MM.1S (cell line): Measurements from ENCODE around the gene SUMO1.
A peak's percentile ranks its signal among the peaks of the same experiment; 100 is the strongest.
"Not testable (repeated sequence)": the region's sequence is repeated elsewhere in the genome, so short reads cannot be mapped to it uniquely, and the experiment has no call there.

Experiments used
- DNase-seq: peaks from one replicate; pipeline ENCODE4 v3.0.0-alpha.2; 2015
- H2AFZ ChIP-seq: fragments of 300-600 bp; sonication (generic); 2 replicates; pipeline ENCODE4 v1.6.0; 2016; ENCODE audit warnings: antibody characterized with exemption, low read length
- H3F3A ChIP-seq: fragments of 300-600 bp; sonication (generic); 2 replicates; pipeline ENCODE4 v1.6.1; 2016; ENCODE audit warnings: mild to moderate bottlenecking, antibody characterized with exemption, low read length, moderate library complexity, mixed read lengths; ENCODE audit not compliant: insufficient read depth
- H3K27ac ChIP-seq: fragments of 300-600 bp; sonication (generic); 2 replicates; pipeline ENCODE4 v1.5.1; 2016; ENCODE audit warnings: mild to moderate bottlenecking, low read length
- H3K27me3 ChIP-seq: fragments of 300-600 bp; sonication (generic); replicated peaks from 2 replicates; pipeline ENCODE4 v1.6.0; 2016; ENCODE audit warnings: low read length; ENCODE audit not compliant: insufficient read depth
- H3K36me3 ChIP-seq: fragments of 300-600 bp; sonication (generic); replicated peaks from 2 replicates; pipeline ENCODE4 v1.6.1; 2016; ENCODE audit warnings: mild to moderate bottlenecking, low read length, mixed read lengths; ENCODE audit not compliant: insufficient read depth
- H3K4me1 ChIP-seq: fragments of 300-600 bp; sonication (generic); 2 replicates; pipeline ENCODE4 v1.6.1; 2016; ENCODE audit warnings: low read length, mixed read lengths
- H3K4me2 ChIP-seq: fragments of 300-600 bp; sonication (generic); 2 replicates; pipeline ENCODE4 v1.6.0; 2016; ENCODE audit warnings: low read depth, low read length
- H3K4me3 ChIP-seq: fragments of 300-600 bp; sonication (generic); 2 replicates; pipeline ENCODE4 v1.5.1; 2016; ENCODE audit warnings: low read length, mixed read lengths
- H3K79me2 ChIP-seq: fragments of 300-600 bp; sonication (generic); 2 replicates; pipeline ENCODE4 v1.6.1; 2016; ENCODE audit warnings: mixed run types, low read length, mixed read lengths
- H3K9ac ChIP-seq: fragments of 300-600 bp; sonication (generic); 2 replicates; pipeline ENCODE4 v1.6.1; 2016; ENCODE audit warnings: low read length, mixed read lengths
- H3K9me2 ChIP-seq: fragments of 300-600 bp; sonication (generic); replicated peaks from 2 replicates; pipeline ENCODE4 v1.6.1; 2016; ENCODE audit warnings: mild to moderate bottlenecking, low read length, mixed read lengths; ENCODE audit not compliant: insufficient read depth
- H3K9me3 ChIP-seq: fragments of 300-600 bp; sonication (generic); replicated peaks from 2 replicates; pipeline ENCODE4 v1.6.1; 2016; ENCODE audit warnings: mild to moderate bottlenecking, low read length, mixed read lengths; ENCODE audit not compliant: insufficient read depth
- H4K20me1 ChIP-seq: fragments of 300-600 bp; sonication (generic); 2 replicates; pipeline ENCODE4 v1.6.1; 2016; ENCODE audit warnings: mild to moderate bottlenecking, low read length, moderate library complexity, mixed read lengths; ENCODE audit not compliant: insufficient read depth
- CTCF ChIP-seq: fragments of 300-600 bp; sonication (generic); IDR thresholded peaks from 2 replicates; pipeline ENCODE4 v1.5.1; 2016; ENCODE audit warnings: antibody characterized with exemption, low read length, mixed read lengths
- EZH2 ChIP-seq: fragments of 300-600 bp; sonication (generic); optimal IDR thresholded peaks from 2 replicates; pipeline ENCODE3; 2017; ENCODE audit warnings: low read depth, mild to moderate bottlenecking, antibody characterized with exemption, low read length, mixed read lengths
- EZH2phosphoT487 ChIP-seq: fragments of 300-600 bp; sonication (generic); IDR thresholded peaks from 2 replicates; pipeline ENCODE4 v1.6.1; 2018; ENCODE audit warnings: antibody characterized with exemption, low read length

SUMO1 gene

GRCh38 chr2:202251494-202251893, 13.1 kb upstream of the SUMO1 start:
- H3K36me3 ChIP-seq = no peaks in the 10 kb centered on the region
- no peaks in the 10 kb centered on the region for H3K9me2 ChIP-seq
- H3K9me3 ChIP-seq = no peaks in the 10 kb centered on the region
- no peak overlapping the region for H3K4me3 ChIP-seq
- H3K9ac ChIP-seq = no peak overlapping the region
- no peak overlapping the region for H3K4me2 ChIP-seq
- H3F3A ChIP-seq = peaks cover 3% of the 10 kb centered on the region; the same call in 1 of the 2 replicates
- H4K20me1 ChIP-seq = no peaks in the 10 kb centered on the region
- peaks cover 8% of the 10 kb centered on the region; the same call in 1 of the 2 replicates for H3K4me1 ChIP-seq
- H2AFZ ChIP-seq = no peak overlapping the region
- H3K27me3 ChIP-seq = no peaks in the 10 kb centered on the region
- H3K27ac ChIP-seq = no peak overlapping the region
- no peak for DNase-seq
- H3K79me2 ChIP-seq = no peaks in the 10 kb centered on the region
- TF ChIP-seq EZH2phosphoT487 = no peak
- TF ChIP-seq CTCF = no peak
- TF ChIP-seq EZH2 = no peak

- Histone ChIP-seq H3K9ac (no peak overlapping the region), H3K9me2 (no peaks in the 10 kb centered on the region), H3F3A (peaks cover 3% of the 10 kb centered on the region; the same call in 1 of the 2 replicates), H3K79me2 (no peaks in the 10 kb centered on the region), H3K9me3 (no peaks in the 10 kb centered on the region), H2AFZ (peak overlapping the region; percentile 84), H3K27me3 (no peaks in the 10 kb centered on the region), H3K27ac (peak overlapping the region; percentile 34; the same call in 1 of the 2 replicates), H3K4me2 (peak overlapping the region; percentile 38), H3K4me1 (peaks cover 8% of the 10 kb centered on the region; the same call in 1 of the 2 replicates), H4K20me1 (no peaks in the 10 kb centered on the region), H3K36me3 (no peaks in the 10 kb centered on the region), H3K4me3 (no peak overlapping the region)
- no peak for DNase-seq
- no peak for TF ChIP-seq EZH2
- no peak for TF ChIP-seq CTCF
- TF ChIP-seq EZH2phosphoT487 = no peak
Observed at GRCh38 chr2:202249521-202250253, 11.3 kb upstream of the SUMO1 start.

DNA sequence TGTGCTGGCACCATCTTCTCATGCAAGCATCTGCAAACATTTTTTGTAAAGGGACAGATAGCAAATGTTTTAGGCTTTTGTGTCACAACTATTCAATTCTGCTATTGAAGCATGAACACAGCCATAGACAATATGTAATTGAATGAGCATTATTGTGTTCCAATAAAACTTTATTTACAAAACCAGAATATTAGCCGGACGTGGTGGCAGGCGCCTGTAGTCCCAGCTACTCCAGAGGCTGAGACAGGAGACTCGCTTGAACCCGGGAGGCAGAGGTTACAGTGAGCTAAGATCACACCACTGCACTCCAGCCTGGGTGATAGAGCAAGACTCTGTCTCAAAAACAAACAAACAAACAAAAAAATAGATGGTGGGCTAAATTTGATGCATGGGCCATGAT, 9.3 kb upstream of the SUMO1 start:
- H2AFZ ChIP-seq, DNase-seq, H3K9me3 ChIP-seq, H3F3A ChIP-seq, H3K36me3 ChIP-seq, H3K27me3 ChIP-seq, H3K4me1 ChIP-seq, H3K27ac ChIP-seq, H3K9me2 ChIP-seq, H3K4me3 ChIP-seq, H3K4me2 ChIP-seq, H4K20me1 ChIP-seq, H3K79me2 ChIP-seq, H3K9ac ChIP-seq: not testable (repeated sequence)

DNA sequence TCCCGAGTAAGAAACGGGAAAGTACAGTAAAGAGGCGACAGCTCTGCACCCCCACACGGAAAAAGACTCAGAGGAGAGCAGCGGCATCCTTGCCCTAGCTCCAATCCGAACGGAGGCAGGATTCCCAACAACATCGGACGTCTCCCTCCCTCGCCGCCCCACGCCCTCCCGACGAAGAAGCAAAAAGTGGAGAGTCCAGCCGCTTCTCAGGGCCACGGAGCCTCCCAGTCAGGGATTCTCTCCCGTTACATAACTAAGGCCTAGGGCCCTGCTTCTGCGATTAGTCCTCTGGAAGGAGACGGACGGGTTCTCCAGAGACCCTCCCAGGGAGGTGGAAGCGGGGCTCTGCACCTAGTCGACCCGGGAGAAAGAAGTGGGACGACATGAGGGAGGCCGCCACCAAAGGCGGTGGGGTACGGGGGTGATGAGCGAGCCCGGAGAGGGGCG, 587 bp downstream of the SUMO1 start:
- H3K27ac ChIP-seq = peak overlapping the region; percentile 33; the same call in 1 of the 2 replicates
- H3K27me3 ChIP-seq = no peaks in the 10 kb centered on the region
- peak overlapping the region; percentile 99 for H2AFZ ChIP-seq
- peaks cover 8% of the 10 kb centered on the region for H3K4me1 ChIP-seq
- H3K4me3 ChIP-seq = peak overlapping the region; percentile 96
- peak overlapping the region; percentile 82 for H3K9ac ChIP-seq
- DNase-seq = peak; percentile 12
- TF ChIP-seq EZH2phosphoT487 (no peak), CTCF (no peak), EZH2 (no peak)
- H4K20me1 ChIP-seq = no peaks in the 10 kb centered on the region
- peak overlapping the region; percentile 61 for H3K4me2 ChIP-seq
- H3K79me2 ChIP-seq = peaks cover 55% of the 10 kb centered on the region
- H3K36me3 ChIP-seq = no peaks in the 10 kb centered on the region; the same call in 1 of the 2 replicates
- no peaks in the 10 kb centered on the region for H3K9me3 ChIP-seq
- H3F3A ChIP-seq = no peaks in the 10 kb centered on the region
- H3K9me2 ChIP-seq = no peaks in the 10 kb centered on the region
